IMR-90 (cell line): ENCODE results near the gene ZBTB4. TPM values are rescaled to one million over a fixed set of nuclear protein-coding genes. Genes with fewer than 3 reads are reported as not detected.

ENCODE experiments used
- MAFK ChIP-seq: IDR thresholded peaks from 2 replicates; pipeline ENCODE4 v1.6.1; 2012; ENCODE audit warnings: low read depth, low read length, improper control_type of control experiment
- MAZ ChIP-seq: IDR thresholded peaks from 2 replicates; pipeline ENCODE4 v1.6.1; 2012; ENCODE audit warnings: low read depth, mild to moderate bottlenecking, low read length, improper control_type of control experiment, moderate library complexity, borderline replicate concordance
- MXI1 ChIP-seq: IDR thresholded peaks from 2 replicates; pipeline ENCODE4 v1.6.1; 2012; ENCODE audit warnings: low read depth, mild to moderate bottlenecking, low read length, moderate library complexity, borderline replicate concordance
- POLR2A ChIP-seq: IDR thresholded peaks from 2 replicates; pipeline ENCODE4 v1.6.1; 2012; ENCODE audit warnings: mild to moderate bottlenecking, low read depth, low read length
- RAD21 ChIP-seq: IDR thresholded peaks from 2 replicates; pipeline ENCODE4 v1.6.1; 2012; ENCODE audit warnings: low read length, improper control_type of control experiment
- SMC3 ChIP-seq: fragments of 150-350 bp; IDR thresholded peaks from 2 replicates; pipeline ENCODE4 v1.6.1; 2016; ENCODE audit warnings: low read depth, mild to moderate bottlenecking, antibody characterized with exemption, low read length, moderate library complexity
- polyA plus RNA-seq, 3 experiments: library from polyadenylated mRNA; depleted of rRNA; stranded (reverse); fragments of >200 nt; gene quantifications; 2 replicates each; pipeline ENCODE4 v1.2.3, GENCODE V29; 2012; ENCODE audit warnings: low replicate concordance in 1 of 3
- total RNA-seq: library from RNA; depleted of rRNA; stranded (reverse); fragments of >200 nt; gene quantifications from 2 replicates; pipeline ENCODE4 v1.2.3, GENCODE V29; 2012
- TF ChIP-seq, protein P1 (sequence below): fragments of 150-350 bp; IDR thresholded peaks from 2 replicates; pipeline ENCODE4 v1.6.1; 2016; ENCODE audit warnings: low read depth, mild to moderate bottlenecking, low read length, moderate library complexity, borderline replicate concordance

ZBTB4 gene
- total and polyA plus RNA-seq, 2 of the 4 experiments (the other 2 are of a cell fraction): 6.3 to 20.3 TPM

DNA sequence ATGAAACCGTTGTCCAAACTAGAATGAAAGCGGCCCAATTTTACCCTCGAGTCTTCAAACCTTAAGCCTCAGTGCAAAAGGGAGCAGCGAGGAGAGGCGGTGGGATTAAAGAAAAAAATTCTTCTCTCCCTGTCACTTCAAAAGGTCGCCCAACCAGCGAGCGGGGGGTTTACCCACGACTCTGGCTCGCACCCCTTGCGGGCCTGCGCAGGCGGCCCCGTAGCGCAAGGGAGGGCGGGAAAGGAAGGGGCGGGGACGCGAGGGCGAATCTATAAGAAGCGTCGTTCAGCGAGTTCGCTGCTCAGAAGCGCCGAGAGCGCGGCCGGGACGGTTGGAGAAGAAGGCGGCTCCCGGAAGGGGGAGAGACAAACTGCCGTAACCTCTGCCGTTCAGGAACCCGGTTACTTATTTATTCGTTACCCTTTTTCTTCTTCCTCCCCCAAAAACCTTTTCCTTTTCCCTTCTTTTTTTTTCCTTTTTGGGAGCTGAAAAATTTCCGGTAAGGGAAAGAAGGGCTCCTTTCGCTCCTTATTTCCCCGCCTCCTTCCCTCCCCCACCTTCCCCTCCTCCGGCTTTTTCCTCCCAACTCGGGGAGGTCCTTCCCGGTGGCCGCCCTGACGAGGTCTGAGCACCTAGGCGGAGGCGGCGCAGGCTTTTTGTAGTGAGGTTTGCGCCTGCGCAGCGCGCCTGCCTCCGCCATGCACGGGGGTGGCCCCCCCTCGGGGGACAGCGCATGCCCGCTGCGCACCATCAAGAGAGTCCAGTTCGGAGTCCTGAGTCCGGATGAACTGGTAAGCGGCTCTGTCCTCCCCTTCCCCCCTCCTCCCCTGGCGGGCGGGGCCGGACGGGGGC, 4.9 kb upstream of the ZBTB4 start, which contains the start of gene POLR2A (continued):
- TF ChIP-seq RAD21 (no peak; the same call in 1 of the 2 replicates), POLR2A (peak; percentile 100), SMC3 (peak; percentile 20; the same call in 1 of the 2 replicates), MXI1 (no peak), MAZ (peak; percentile 99), MAFK (no peak)
- TF ChIP-seq, protein P1, sequence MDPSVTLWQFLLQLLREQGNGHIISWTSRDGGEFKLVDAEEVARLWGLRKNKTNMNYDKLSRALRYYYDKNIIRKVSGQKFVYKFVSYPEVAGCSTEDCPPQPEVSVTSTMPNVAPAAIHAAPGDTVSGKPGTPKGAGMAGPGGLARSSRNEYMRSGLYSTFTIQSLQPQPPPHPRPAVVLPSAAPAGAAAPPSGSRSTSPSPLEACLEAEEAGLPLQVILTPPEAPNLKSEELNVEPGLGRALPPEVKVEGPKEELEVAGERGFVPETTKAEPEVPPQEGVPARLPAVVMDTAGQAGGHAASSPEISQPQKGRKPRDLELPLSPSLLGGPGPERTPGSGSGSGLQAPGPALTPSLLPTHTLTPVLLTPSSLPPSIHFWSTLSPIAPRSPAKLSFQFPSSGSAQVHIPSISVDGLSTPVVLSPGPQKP: no peak
